B cell (primary cell): Measurements from ENCODE around the gene EPB41L2. TPM values are rescaled to one million over a fixed set of nuclear protein-coding genes. Genes with fewer than 3 reads are reported as not detected.

ENCODE experiments used
- ATAC-seq: fragments of 200-7000 bp; cut with Tn5 transposase; one replicate; pipeline ENCODE4 v1.10.0; 2021; ENCODE audit warnings: low read depth, mild to moderate bottlenecking, moderate number of reproducible peaks, moderate library complexity
- CTCF ChIA-PET: fragments of 350-600 bp; sonication (Branson Sonifier 250); formaldehyde crosslinking; loops from one replicate; lab custom pipeline; 2021; ENCODE audit warnings: antibody characterized with exemption, inconsistent platforms; lab: Charles Lee
- POLR2A ChIA-PET: fragments of 350-600 bp; sonication (Branson Sonifier 250); formaldehyde crosslinking; loops from one replicate; lab custom pipeline; 2021; ENCODE audit warnings: antibody characterized with exemption; lab: Charles Lee
- DNase-seq: peaks from one replicate; pipeline ENCODE4 v3.0.0; 2013
- H2AFZ ChIP-seq: 2 replicates; pipeline ENCODE4 v1.6.1; 2012; ENCODE audit warnings: mild to moderate bottlenecking, low read depth, low read length; ENCODE audit not compliant: insufficient read depth, poor library complexity, severe bottlenecking
- H3K27ac ChIP-seq, 2 donors: 1 replicate in 1 of 2; 2 replicates in 1 of 2; pipeline ENCODE4 v1.5.1; 2012 to 2013; ENCODE audit warnings: low read length in 2 of 2, mild to moderate bottlenecking in 2 of 2, moderate library complexity in 1 of 2
- H3K27me3 ChIP-seq, 4 experiments: fragments of 200-600 bp in 1 of 4; sonication (generic) in 1 of 4; replicated peaks in 1 of 4; 1 replicate in 2 of 4; 2 replicates in 2 of 4; pipeline versions ENCODE4 v1.6.1 to v1.7.0; 2013 to 2016; ENCODE audit warnings: low read length in 3 of 4, mild to moderate bottlenecking in 2 of 4, mixed read lengths in 1 of 4, moderate library complexity in 1 of 4; ENCODE audit not compliant: insufficient read depth in 4 of 4, control insufficient read depth in 3 of 4; ENCODE audit errors: control extremely low read depth in 1 of 4
- H3K36me3 ChIP-seq, 2 experiments: replicated peaks in 1 of 2; 1 replicate in 1 of 2; 2 replicates in 1 of 2; pipeline versions ENCODE4 v1.6.1 to v1.7.1; 2013; ENCODE audit warnings: low read length in 1 of 2; ENCODE audit not compliant: insufficient read depth in 2 of 2, control insufficient read depth in 1 of 2; ENCODE audit errors: control extremely low read depth in 1 of 2, extremely low read depth in 1 of 2
- H3K4me1 ChIP-seq, 2 donors: fragments of 200-600 bp in 1 of 2; sonication (generic) in 1 of 2; 1 replicate in 1 of 2; 2 replicates in 1 of 2; pipeline versions ENCODE4 v1.5.1 to v1.6.1; 2013 to 2017; ENCODE audit warnings: low read length in 2 of 2; ENCODE audit not compliant: control insufficient read depth in 2 of 2, insufficient read depth in 2 of 2
- H3K4me2 ChIP-seq: replicated peaks from 2 replicates; pipeline ENCODE3; 2012; ENCODE audit warnings: mild to moderate bottlenecking, low read depth, low read length; ENCODE audit not compliant: poor library complexity, severe bottlenecking
- H3K4me3 ChIP-seq, 5 experiments: fragments of 200-600 bp in 1 of 5; sonication (generic) in 1 of 5; 1 replicate in 3 of 5; 2 replicates in 2 of 5; pipeline versions ENCODE4 v1.5.1 to v1.7.0; 2011 to 2016; ENCODE audit warnings: low read length in 4 of 5, mild to moderate bottlenecking in 4 of 5, low read depth in 2 of 5, control low read depth in 1 of 5, moderate library complexity in 1 of 5; ENCODE audit not compliant: insufficient read depth in 1 of 5; ENCODE audit errors: control extremely low read depth in 1 of 5, extremely low read depth in 1 of 5
- H3K79me2 ChIP-seq: fragments of 200-600 bp; sonication (generic); one replicate; pipeline ENCODE4 v1.6.0; 2016; ENCODE audit warnings: low read length; ENCODE audit not compliant: control insufficient read depth, insufficient read depth
- H3K9ac ChIP-seq: fragments of 200-600 bp; sonication (generic); 2 replicates; pipeline ENCODE4 v1.6.1; 2017; ENCODE audit warnings: mild to moderate bottlenecking, low read length, moderate library complexity
- H3K9me3 ChIP-seq, 3 donors: one replicate each; pipeline versions ENCODE4 v1.6.1 to v1.7.1; 2013; ENCODE audit warnings: low read length in 2 of 3; ENCODE audit not compliant: control insufficient read depth in 2 of 3, insufficient read depth in 1 of 3; ENCODE audit errors: control extremely low read depth in 1 of 3
- H4K20me1 ChIP-seq: 2 replicates; pipeline ENCODE4 v1.6.0; 2012; ENCODE audit warnings: mild to moderate bottlenecking, low read length; ENCODE audit not compliant: insufficient read depth, control insufficient read depth, poor library complexity, severe bottlenecking
- H3K27ac Mint-ChIP-seq: one replicate; pipeline ENCODE4 v1.8.0; 2021; ENCODE audit warnings: mixed read lengths
- H3K27me3 Mint-ChIP-seq: one replicate; pipeline ENCODE4 v1.8.0; 2021; ENCODE audit warnings: mixed read lengths
- H3K4me1 Mint-ChIP-seq: one replicate; pipeline ENCODE4 v1.8.0; 2021; ENCODE audit warnings: mixed read lengths
- H3K4me3 Mint-ChIP-seq: one replicate; pipeline ENCODE4 v1.8.0; 2021; ENCODE audit warnings: mixed read lengths
- H3K9me3 Mint-ChIP-seq: one replicate; pipeline ENCODE4 v1.8.0; 2022; ENCODE audit warnings: mixed read lengths; ENCODE audit not compliant: insufficient read depth
- EZH2 ChIP-seq: IDR thresholded peaks from 2 replicates; pipeline ENCODE4 v1.6.1; 2012; ENCODE audit warnings: borderline replicate concordance, low read depth, mild to moderate bottlenecking, moderate library complexity, low read length; ENCODE audit not compliant: insufficient read depth, poor library complexity, severe bottlenecking
- WGBS: methylation state at CpG from one replicate; pipeline ENCODE4 v1.1.5; 2013; ENCODE audit warnings: missing lambda C conversion rate; ENCODE audit not compliant: insufficient coverage; 5-methylcytosine and 5-hydroxymethylcytosine counted together
- intact Hi-C: fragments of 100-400 bp; cut with micrococcal nuclease; formaldehyde crosslinking; loops from one replicate; pipeline ENCODE4 v1.10.0; 2022
- polyA plus RNA-seq: library from polyadenylated mRNA; depleted of rRNA; stranded (reverse); fragments of >200 nt; gene quantifications from 2 replicates; pipeline ENCODE4 v1.2.3, GENCODE V29; 2012
- total RNA-seq, 2 donors: library from RNA; stranded (reverse); fragments of 120-200 nt in 1 of 2; gene quantifications; 1 replicate in 1 of 2; 2 replicates in 1 of 2; pipeline versions ENCODE4 v1.2.3 to v1.2.4, GENCODE V29; 2013 to 2022
- TF ChIP-seq, protein P1 (sequence below): fragments of 200-600 bp; IDR thresholded peaks from one replicate; pipeline ENCODE4 v1.8.0; 2022; ENCODE audit warnings: antibody characterized with exemption, mild to moderate bottlenecking

EPB41L2 gene
- total and polyA plus RNA-seq, 2 donors (not counting 1 experiment from before 2014, with no cell fraction given): 17.8 to 61.0 TPM

DNA sequence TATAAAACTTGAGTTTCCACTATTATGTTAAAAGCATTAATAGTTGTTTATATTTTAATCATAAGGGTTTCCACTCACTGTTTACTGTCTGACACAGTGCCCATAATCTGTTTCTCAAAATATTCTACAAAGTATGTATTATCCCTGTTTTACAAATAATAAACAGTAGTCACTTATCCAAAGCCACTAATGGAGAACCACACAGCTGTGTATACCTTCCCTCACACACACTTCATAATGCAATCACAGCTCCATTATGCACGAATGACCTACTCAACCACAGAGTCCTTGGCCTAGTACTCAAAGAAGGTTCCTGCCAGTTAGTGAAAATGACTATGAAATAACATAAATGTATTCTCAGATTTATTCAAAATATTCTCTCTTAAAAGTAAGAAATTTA is 103.1 kb downstream of the EPB41L2 start:
- Mint-ChIP-seq H3K27me3 (no peaks in the 10 kb centered on the region), H3K9me3 (peaks cover 3% of the 10 kb centered on the region), H3K4me1 (peaks cover 44% of the 10 kb centered on the region), H3K27ac (no peak overlapping the region), H3K4me3 (no peak overlapping the region)
- Histone ChIP-seq H3K4me1 (peaks cover 20 to 32% of the 10 kb centered on the region in 2 donors), H3K36me3 (no peaks in the 10 kb centered on the region), H4K20me1 (peaks cover 5% of the 10 kb centered on the region), H3K27me3 (no peaks in the 10 kb centered on the region), H3K9me3 (no peaks in the 10 kb centered on the region), H3K27ac (no peak overlapping the region), H3K79me2 (peaks cover 25% of the 10 kb centered on the region), H2AFZ (no peak overlapping the region), H3K9ac (no peak overlapping the region), H3K4me2 (no peak overlapping the region), H3K4me3 (no peak overlapping the region)
- CTCF ChIA-PET: no interaction called here
- TF ChIP-seq, protein P1, sequence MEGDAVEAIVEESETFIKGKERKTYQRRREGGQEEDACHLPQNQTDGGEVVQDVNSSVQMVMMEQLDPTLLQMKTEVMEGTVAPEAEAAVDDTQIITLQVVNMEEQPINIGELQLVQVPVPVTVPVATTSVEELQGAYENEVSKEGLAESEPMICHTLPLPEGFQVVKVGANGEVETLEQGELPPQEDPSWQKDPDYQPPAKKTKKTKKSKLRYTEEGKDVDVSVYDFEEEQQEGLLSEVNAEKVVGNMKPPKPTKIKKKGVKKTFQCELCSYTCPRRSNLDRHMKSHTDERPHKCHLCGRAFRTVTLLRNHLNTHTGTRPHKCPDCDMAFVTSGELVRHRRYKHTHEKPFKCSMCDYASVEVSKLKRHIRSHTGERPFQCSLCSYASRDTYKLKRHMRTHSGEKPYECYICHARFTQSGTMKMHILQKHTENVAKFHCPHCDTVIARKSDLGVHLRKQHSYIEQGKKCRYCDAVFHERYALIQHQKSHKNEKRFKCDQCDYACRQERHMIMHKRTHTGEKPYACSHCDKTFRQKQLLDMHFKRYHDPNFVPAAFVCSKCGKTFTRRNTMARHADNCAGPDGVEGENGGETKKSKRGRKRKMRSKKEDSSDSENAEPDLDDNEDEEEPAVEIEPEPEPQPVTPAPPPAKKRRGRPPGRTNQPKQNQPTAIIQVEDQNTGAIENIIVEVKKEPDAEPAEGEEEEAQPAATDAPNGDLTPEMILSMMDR: no peak
- TF ChIP-seq EZH2: no peak
- no CpG with 5 or more reads among the region's 1 CpG for WGBS
- intact Hi-C loops: no loop called here
- POLR2A ChIA-PET: no interaction called here
- DNase-seq (no peak), ATAC-seq (no peak)

GRCh38 chr6:130958468-130958867 is 104.6 kb downstream of the EPB41L2 start:
- no peak overlapping the region for H3K27ac Mint-ChIP-seq
- no peak for DNase-seq
- H3K27me3 Mint-ChIP-seq: no peaks in the 10 kb centered on the region
- no peak overlapping the region for H3K4me3 Mint-ChIP-seq
- Histone ChIP-seq H2AFZ (no peak overlapping the region), H3K79me2 (peaks cover 13% of the 10 kb centered on the region), H4K20me1 (peaks cover 5% of the 10 kb centered on the region), H3K9me3 (no peaks in the 10 kb centered on the region), H3K27me3 (no peaks in the 10 kb centered on the region), H3K27ac (no peak overlapping the region), H3K36me3 (peaks cover 0 to 3% of the 10 kb centered on the region in 2 experiments), H3K4me1 (peaks cover 8 to 24% of the 10 kb centered on the region in 2 donors), H3K4me2 (no peak overlapping the region), H3K9ac (no peak overlapping the region), H3K4me3 (no peak overlapping the region)
- CTCF ChIA-PET: no interaction called here
- intact Hi-C loops: no loop called here
- peaks cover 3% of the 10 kb centered on the region for H3K9me3 Mint-ChIP-seq
- TF ChIP-seq, protein P1: no peak
- no peak for TF ChIP-seq EZH2
- peaks cover 30% of the 10 kb centered on the region for H3K4me1 Mint-ChIP-seq
- ATAC-seq: no peak
- POLR2A ChIA-PET: no interaction called here
- WGBS: 100% methylated on average over 1 of the region's 2 CpGs
